HUDEP-2 (cell line): ENCODE data around the gene CCZ1B.
"Not testable (repeated sequence)": the region's sequence is repeated elsewhere in the genome, so short reads cannot be mapped to it uniquely, and the experiment has no call there.

Experiments used
- DNase-seq, 76 experiments: peaks; one replicate each; lab custom pipeline; 2025; ENCODE audit not compliant: unreplicated experiment in 76 of 76; lab: John Stamatoyannopoulos, UW

The CCZ1B gene

GRCh38 chr7:6831018-6831725, 5.1 kb upstream of the CCZ1B start:
- no peak for DNase-seq

- DNase-seq = not testable (repeated sequence)
Observed at GRCh38 chr7:6830026-6830425, 4.0 kb upstream of the CCZ1B start.

GRCh38 chr7:6829616-6830015, 3.5 kb upstream of the CCZ1B start:
- DNase-seq = not testable (repeated sequence)

GRCh38 chr7:6827180-6827579, 1.1 kb upstream of the CCZ1B start:
- not testable (repeated sequence) for DNase-seq

GRCh38 chr7:6825236-6826125, 594 bp downstream of the CCZ1B start:
- DNase-seq = not testable (repeated sequence)

GRCh38 chr7:6821622-6822021, 4.5 kb downstream of the CCZ1B start:
- DNase-seq = not testable (repeated sequence)

- DNase-seq = not testable (repeated sequence)
Observed at GRCh38 chr7:6815470-6815869, 10.6 kb downstream of the CCZ1B start.

- DNase-seq = not testable (repeated sequence)
Observed at GRCh38 chr7:6813011-6813410, 13.1 kb downstream of the CCZ1B start.

GRCh38 chr7:6807959-6808358, 18.1 kb downstream of the CCZ1B start:
- not testable (repeated sequence) for DNase-seq

- not testable (repeated sequence) for DNase-seq
Observed at GRCh38 chr7:6807393-6807918, 18.6 kb downstream of the CCZ1B start.

GRCh38 chr7:6800331-6800730, 25.7 kb downstream of the CCZ1B start:
- not testable (repeated sequence) for DNase-seq

GRCh38 chr7:6799887-6800286, 26.2 kb downstream of the CCZ1B start:
- DNase-seq = not testable (repeated sequence)

GRCh38 chr7:6798047-6798446, 28.0 kb downstream of the CCZ1B start:
- not testable (repeated sequence) for DNase-seq

- DNase-seq = not testable (repeated sequence)
Observed at GRCh38 chr7:6797218-6797617, 28.9 kb downstream of the CCZ1B start.

GRCh38 chr7:6794276-6794675, 31.8 kb downstream of the CCZ1B start:
- DNase-seq = not testable (repeated sequence)

GRCh38 chr7:6792113-6792872, 33.8 kb downstream of the CCZ1B start:
- not testable (repeated sequence) for DNase-seq

GRCh38 chr7:6789353-6789752, 36.7 kb downstream of the CCZ1B start:
- DNase-seq = not testable (repeated sequence)

- not testable (repeated sequence) for DNase-seq
Observed at GRCh38 chr7:6781581-6781980, 44.5 kb downstream of the CCZ1B start.

GRCh38 chr7:6761186-6761585, 64.9 kb downstream of the CCZ1B start:
- not testable (repeated sequence) for DNase-seq

GRCh38 chr7:6753964-6754363, 72.1 kb downstream of the CCZ1B start, which contains the start of gene RSPH10B2:
Gene RSPH10B2, plus strand, starts transcription at chr7:6754103. Its CDS starts 3,575 bp downstream, at chr7:6757678.
- not testable (repeated sequence) for DNase-seq
